IPS-15b (cell line): ENCODE results near the gene AMH.

Experiments
- H3K27me3 ChIP-seq: one replicate; pipeline ENCODE4 v1.6.1; 2013; ENCODE audit warnings: low read length; ENCODE audit not compliant: control insufficient read depth, insufficient read depth
- H3K36me3 ChIP-seq: one replicate; pipeline ENCODE4 v1.6.1; 2013; ENCODE audit warnings: low read length; ENCODE audit not compliant: control insufficient read depth, insufficient read depth
- H3K4me1 ChIP-seq: one replicate; pipeline ENCODE4 v1.6.1; 2013; ENCODE audit warnings: mild to moderate bottlenecking, low read length; ENCODE audit not compliant: control insufficient read depth, insufficient read depth
- H3K4me3 ChIP-seq: one replicate; pipeline ENCODE4 v1.5.1; 2013; ENCODE audit warnings: low read depth, low read length
- H3K9ac ChIP-seq: one replicate; pipeline ENCODE4 v1.6.1; 2013; ENCODE audit warnings: low read depth, mild to moderate bottlenecking, low read length
- H3K9me3 ChIP-seq: one replicate; pipeline ENCODE4 v1.6.1; 2013; ENCODE audit warnings: mild to moderate bottlenecking, low read length; ENCODE audit not compliant: control insufficient read depth, insufficient read depth

Gene AMH

DNA sequence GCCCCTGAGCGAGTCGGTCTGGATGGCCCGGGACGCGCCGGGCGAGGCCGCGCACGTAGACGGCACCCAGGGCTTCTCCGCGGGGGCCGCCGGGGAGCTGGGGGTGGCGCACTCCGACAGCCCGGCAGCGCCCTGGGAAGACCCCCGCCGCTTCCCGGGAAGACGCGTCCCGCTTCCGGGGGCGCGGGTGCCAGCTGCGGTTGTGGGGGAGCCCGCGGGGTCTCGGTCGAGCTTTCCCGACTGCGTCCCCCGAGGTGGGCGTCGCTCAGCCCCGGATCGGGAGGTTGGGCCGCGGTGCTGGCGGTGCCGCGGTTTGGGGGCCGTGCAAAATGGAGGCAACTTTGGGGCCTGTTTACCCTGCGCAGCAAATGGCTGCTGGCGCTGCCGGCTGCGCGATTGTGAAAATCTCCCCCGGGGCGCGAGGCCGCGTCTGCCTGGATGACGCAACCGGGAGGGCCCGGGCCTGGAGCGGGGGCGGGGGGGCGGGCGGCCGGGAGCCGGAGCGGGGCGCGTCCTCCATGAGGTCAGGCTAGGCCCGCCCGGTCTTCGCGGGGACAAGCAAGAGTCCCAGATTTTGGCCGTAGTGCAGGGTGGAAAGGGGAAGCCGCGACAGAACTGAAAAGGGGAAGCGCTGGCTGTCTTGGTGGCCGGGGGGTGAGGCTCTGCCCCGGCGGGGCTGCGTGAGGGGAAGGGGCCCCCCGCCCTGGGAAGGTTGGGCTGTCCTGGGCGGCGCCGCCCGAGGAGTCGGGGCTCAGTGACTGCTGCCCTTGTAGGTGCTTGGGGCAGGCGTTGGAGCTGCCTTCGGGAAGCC, 21.5 kb downstream of the AMH start:
- Histone ChIP-seq H3K27me3 (no peaks in the 10 kb centered on the region), H3K4me3 (peak overlapping the region; percentile 89), H3K4me1 (peaks cover 4% of the 10 kb centered on the region), H3K9ac (peak overlapping the region; percentile 83), H3K36me3 (peaks cover 17% of the 10 kb centered on the region), H3K9me3 (no peaks in the 10 kb centered on the region)

DNA sequence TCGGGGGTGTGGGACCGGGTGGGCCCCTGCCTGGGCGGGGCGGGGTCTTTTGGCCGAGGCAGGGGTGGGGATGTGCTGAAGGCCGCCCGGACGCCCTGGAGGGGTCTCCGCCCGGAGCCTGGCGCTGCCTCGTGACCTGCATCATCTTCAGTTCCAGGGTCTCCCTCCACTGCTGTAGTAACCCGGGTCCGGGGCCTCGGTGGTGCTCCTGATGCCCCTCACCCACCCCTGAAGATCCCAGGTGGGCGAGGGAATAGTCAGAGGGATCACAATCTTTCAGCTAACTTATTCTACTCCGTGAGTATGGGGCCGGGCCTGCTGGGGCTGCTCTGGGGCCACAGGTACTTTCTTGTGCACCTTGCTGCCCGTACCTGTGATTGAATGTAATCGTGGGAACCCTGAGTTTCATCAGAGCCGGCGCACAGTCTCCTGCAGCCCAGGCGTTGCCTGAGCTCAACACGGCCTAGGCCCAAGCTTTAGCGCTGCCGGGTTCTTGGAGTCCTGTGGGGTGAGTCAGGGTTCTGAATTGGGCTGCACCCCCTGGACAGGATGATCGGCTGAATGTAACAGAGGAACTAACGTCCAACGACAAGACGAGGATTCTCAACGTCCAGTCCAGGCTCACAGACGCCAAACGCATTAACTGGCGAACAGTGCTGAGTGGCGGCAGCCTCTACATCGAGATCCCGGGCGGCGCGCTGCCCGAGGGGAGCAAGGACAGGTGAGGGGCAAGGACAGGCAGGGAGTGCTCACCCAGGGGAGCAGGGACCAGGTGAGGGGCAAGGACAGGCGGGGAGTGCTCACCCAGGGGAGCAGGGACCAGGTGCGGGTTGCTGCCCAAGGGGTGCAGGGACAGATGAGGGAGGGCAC, 22.3 kb downstream of the AMH start:
- H3K27me3 ChIP-seq: no peaks in the 10 kb centered on the region
- H3K9me3 ChIP-seq: no peaks in the 10 kb centered on the region
- peaks cover 4% of the 10 kb centered on the region for H3K4me1 ChIP-seq
- H3K4me3 ChIP-seq: peak overlapping the region; percentile 89
- peaks cover 17% of the 10 kb centered on the region for H3K36me3 ChIP-seq
- H3K9ac ChIP-seq: peak overlapping the region; percentile 76

- Histone ChIP-seq H3K9ac (no peak overlapping the region), H3K36me3 (peaks cover 17% of the 10 kb centered on the region), H3K27me3 (no peaks in the 10 kb centered on the region), H3K4me1 (peaks cover 3% of the 10 kb centered on the region), H3K9me3 (no peaks in the 10 kb centered on the region), H3K4me3 (peak overlapping the region; percentile 11)
Observed at GRCh38 chr19:2273356-2274184, 24.4 kb downstream of the AMH start.

DNA sequence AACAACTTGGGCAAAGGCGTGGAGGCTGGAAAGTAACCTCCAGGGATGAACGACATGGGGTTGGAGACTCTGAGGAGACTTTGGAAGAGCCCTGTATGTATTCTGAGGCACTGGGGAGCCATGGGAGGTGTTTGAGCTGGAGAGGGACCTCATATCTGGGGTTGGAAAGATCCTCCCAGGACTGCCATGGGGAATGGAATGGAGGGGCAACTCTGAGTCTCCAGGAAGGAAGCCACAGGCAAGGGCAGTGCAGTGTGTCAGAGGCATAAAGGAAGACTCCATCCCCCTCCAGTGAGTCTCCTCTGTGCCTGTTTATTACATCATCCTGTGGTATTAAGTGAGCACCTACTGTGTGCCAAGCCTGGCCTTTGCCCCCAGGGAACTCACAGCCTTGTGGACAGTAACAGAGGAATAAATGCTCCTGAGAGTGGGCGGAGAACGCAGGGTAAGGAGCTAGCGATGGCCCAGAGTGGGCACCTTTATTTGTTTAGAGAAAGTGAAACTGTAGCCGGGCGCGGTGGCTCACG, 25.1 kb downstream of the AMH start:
- H3K4me1 ChIP-seq: peaks cover 2% of the 10 kb centered on the region
- H3K27me3 ChIP-seq: no peaks in the 10 kb centered on the region
- no peak overlapping the region for H3K9ac ChIP-seq
- H3K9me3 ChIP-seq: no peaks in the 10 kb centered on the region
- peaks cover 17% of the 10 kb centered on the region for H3K36me3 ChIP-seq
- H3K4me3 ChIP-seq: peak overlapping the region; percentile 11

DNA sequence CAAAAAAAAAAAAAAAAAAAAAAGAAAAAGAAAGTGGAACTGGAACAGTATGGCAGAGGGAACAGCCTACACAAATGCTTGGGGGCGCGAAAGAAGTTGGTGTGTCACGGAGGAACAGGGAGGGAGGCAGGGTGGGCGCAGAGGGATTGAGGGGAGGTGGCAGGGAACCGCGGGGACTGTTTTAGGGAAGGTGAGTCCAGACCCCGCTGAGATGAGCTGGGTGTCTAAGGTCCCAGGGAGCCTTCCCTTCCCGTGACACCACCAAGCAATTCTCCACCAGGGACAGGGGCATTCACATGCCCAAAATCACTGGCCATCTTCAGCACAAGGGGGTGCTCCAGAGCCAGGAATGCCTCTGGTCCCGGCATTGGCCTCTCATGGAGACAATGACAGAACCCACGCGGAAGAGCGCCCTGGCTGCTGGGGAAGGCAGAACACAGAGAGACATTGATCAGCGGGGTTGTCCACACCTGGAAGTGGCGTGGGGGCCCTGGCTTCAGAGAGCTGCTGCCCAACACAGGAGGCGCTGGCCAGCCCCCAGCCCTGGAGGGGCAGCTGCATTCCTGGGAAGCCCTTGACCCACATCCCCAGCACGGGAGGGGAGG, 25.9 kb downstream of the AMH start:
- peaks cover 2% of the 10 kb centered on the region for H3K4me1 ChIP-seq
- H3K9me3 ChIP-seq: no peaks in the 10 kb centered on the region
- H3K4me3 ChIP-seq: no peak overlapping the region
- peaks cover 14% of the 10 kb centered on the region for H3K36me3 ChIP-seq
- H3K27me3 ChIP-seq: no peaks in the 10 kb centered on the region
- no peak overlapping the region for H3K9ac ChIP-seq

GRCh38 chr19:2275588-2276428, 26.7 kb downstream of the AMH start:
- Histone ChIP-seq H3K36me3 (peaks cover 12% of the 10 kb centered on the region), H3K27me3 (no peaks in the 10 kb centered on the region), H3K9ac (no peak overlapping the region), H3K4me3 (no peak overlapping the region), H3K4me1 (peaks cover 2% of the 10 kb centered on the region), H3K9me3 (no peaks in the 10 kb centered on the region)

GRCh38 chr19:2276429-2276986, 27.4 kb downstream of the AMH start:
- Histone ChIP-seq H3K9me3 (no peaks in the 10 kb centered on the region), H3K4me1 (peaks cover 2% of the 10 kb centered on the region), H3K36me3 (peaks cover 11% of the 10 kb centered on the region), H3K27me3 (no peaks in the 10 kb centered on the region), H3K4me3 (no peak overlapping the region), H3K9ac (no peak overlapping the region)

DNA sequence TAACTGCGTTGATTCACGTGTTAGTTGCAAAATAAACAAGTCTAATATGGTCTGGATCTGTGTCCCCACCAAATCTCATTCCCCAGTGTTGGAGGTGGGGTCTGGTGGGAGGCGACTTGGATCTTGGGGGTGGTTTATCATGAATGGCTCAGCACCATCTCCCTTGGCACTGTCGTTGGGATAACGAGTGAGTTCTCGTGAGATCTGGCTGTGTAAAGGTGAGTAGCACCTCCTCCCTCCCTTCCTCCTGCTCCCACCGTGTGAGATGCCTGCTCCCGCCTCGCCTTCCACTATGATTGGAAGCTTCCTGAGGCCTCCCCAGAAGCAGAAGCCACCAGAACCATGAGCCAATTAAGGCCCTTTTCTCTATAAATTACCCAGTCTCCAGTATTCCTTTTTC, 28.0 kb downstream of the AMH start:
- no peaks in the 10 kb centered on the region for H3K4me1 ChIP-seq
- no peak overlapping the region for H3K9ac ChIP-seq
- peaks cover 6% of the 10 kb centered on the region for H3K36me3 ChIP-seq
- no peak overlapping the region for H3K4me3 ChIP-seq
- H3K9me3 ChIP-seq: no peaks in the 10 kb centered on the region
- no peaks in the 10 kb centered on the region for H3K27me3 ChIP-seq

GRCh38 chr19:2278459-2279158, 29.5 kb downstream of the AMH start:
- Histone ChIP-seq H3K4me1 (no peaks in the 10 kb centered on the region), H3K36me3 (no peaks in the 10 kb centered on the region), H3K27me3 (peaks cover 8% of the 10 kb centered on the region), H3K9me3 (no peaks in the 10 kb centered on the region), H3K4me3 (no peak overlapping the region), H3K9ac (no peak overlapping the region)
